ENCODE measurements around the gene PTPRZ1.

DNA sequence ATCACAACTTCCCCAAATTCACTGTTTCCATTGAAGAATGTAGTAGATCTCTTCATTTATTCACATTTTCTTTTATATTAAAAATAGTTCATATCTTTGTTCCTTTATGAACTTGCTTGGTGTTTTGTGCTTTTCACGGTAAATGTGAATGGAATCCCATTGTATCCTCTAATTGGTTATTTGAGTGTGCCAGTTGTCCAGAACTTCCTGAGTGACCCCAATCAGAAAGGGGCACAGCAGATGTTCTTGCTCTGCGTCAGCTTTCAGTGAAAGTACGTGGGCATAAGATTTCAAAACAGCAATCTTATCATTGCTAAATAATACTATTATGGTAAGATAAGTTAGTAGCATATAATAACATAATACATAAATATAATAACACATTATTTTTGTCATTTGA is 47.0 kb downstream of the PTPRZ1 start:
- TF ChIP-seq SRF (IDR thresholded peaks at IDR 0.05; ENCODE audit: low read depth, low read length) (no peak), RFX5 (IDR thresholded peaks at IDR 0.05; ENCODE audit: borderline replicate concordance, low read depth, low read length) (no peak), BCL11A (IDR thresholded peaks at IDR 0.05; ENCODE audit: low read depth in 2 of 2, low read length in 2 of 2) (no peak), CEBPB (IDR thresholded peaks at IDR 0.05; ENCODE audit: low read depth, low read length) (no peak), TEAD4 (IDR thresholded peaks at IDR 0.05; ENCODE audit: low read depth, low read length) (no peak), EP300 (IDR thresholded peaks at IDR 0.05; ENCODE audit: borderline replicate concordance in 1 of 2, low read depth in 2 of 2, low read length in 2 of 2) (no peak), CREB1 (IDR thresholded peaks at IDR 0.05) (no peak)
- TF ChIP-seq, protein P1, sequence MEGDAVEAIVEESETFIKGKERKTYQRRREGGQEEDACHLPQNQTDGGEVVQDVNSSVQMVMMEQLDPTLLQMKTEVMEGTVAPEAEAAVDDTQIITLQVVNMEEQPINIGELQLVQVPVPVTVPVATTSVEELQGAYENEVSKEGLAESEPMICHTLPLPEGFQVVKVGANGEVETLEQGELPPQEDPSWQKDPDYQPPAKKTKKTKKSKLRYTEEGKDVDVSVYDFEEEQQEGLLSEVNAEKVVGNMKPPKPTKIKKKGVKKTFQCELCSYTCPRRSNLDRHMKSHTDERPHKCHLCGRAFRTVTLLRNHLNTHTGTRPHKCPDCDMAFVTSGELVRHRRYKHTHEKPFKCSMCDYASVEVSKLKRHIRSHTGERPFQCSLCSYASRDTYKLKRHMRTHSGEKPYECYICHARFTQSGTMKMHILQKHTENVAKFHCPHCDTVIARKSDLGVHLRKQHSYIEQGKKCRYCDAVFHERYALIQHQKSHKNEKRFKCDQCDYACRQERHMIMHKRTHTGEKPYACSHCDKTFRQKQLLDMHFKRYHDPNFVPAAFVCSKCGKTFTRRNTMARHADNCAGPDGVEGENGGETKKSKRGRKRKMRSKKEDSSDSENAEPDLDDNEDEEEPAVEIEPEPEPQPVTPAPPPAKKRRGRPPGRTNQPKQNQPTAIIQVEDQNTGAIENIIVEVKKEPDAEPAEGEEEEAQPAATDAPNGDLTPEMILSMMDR (IDR thresholded peaks at IDR 0.05; ENCODE audit: control extremely low read depth in 1 of 3, insufficient read depth in 1 of 3, low read depth in 1 of 3, low read length in 3 of 3), result no peak
- TF ChIP-seq, protein P2, sequence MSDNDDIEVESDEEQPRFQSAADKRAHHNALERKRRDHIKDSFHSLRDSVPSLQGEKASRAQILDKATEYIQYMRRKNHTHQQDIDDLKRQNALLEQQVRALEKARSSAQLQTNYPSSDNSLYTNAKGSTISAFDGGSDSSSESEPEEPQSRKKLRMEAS (IDR thresholded peaks at IDR 0.05), result no peak

Data from H1 (cell line).